H1 (cell line): Measurements from ENCODE around the gene KCNK7. TPM values are rescaled to one million over a fixed set of nuclear protein-coding genes. Genes with fewer than 3 reads are reported as not detected.

Experiments used
- CTCF ChIA-PET: fragments of 300-600 bp; sonication (Branson Sonifier 250); formaldehyde crosslinking; loops from one replicate; lab custom pipeline; 2021; ENCODE audit not compliant: partially characterized antibody; lab: Charles Lee
- POLR2A ChIA-PET: fragments of 300-600 bp; sonication (Branson Sonifier 250); formaldehyde crosslinking; loops from one replicate; lab custom pipeline; 2021; ENCODE audit warnings: inconsistent platforms; ENCODE audit not compliant: partially characterized antibody; lab: Charles Lee
- DNase-seq, 2 experiments: peaks; one replicate each; pipeline versions ENCODE4 v3.0.0 to v3.0.0-alpha.2; 2010 to 2022; ENCODE audit warnings: low spot score in 2 of 2, low read depth in 1 of 2, mixed read lengths in 1 of 2
- FAIRE-seq: peaks from 2 replicates; lab custom pipeline; 2011; peaks lifted over from hg19 to GRCh38; lab: Jason Lieb, UNC
- H2AFZ ChIP-seq: 2 replicates; pipeline ENCODE4 v1.8.1; 2012; ENCODE audit warnings: low read length, inconsistent platforms
- H2AK5ac ChIP-seq: 2 replicates; pipeline ENCODE4 v1.6.1; 2013; ENCODE audit warnings: low read depth, low read length
- H2BK120ac ChIP-seq: replicated peaks from 2 replicates; pipeline ENCODE3; 2013; ENCODE audit warnings: low read depth, low read length, inconsistent platforms
- H2BK12ac ChIP-seq: 2 replicates; pipeline ENCODE4 v1.6.1; 2013; ENCODE audit warnings: low read depth, low read length
- H2BK15ac ChIP-seq: 2 replicates; pipeline ENCODE4 v1.6.1; 2013; ENCODE audit warnings: low read length
- H2BK20ac ChIP-seq: 2 replicates; pipeline ENCODE4 v1.6.1; 2013; ENCODE audit warnings: low read length
- H2BK5ac ChIP-seq: 2 replicates; pipeline ENCODE4 v1.6.1; 2013; ENCODE audit warnings: low read depth, low read length
- H3K14ac ChIP-seq: 2 replicates; pipeline ENCODE4 v1.6.1; 2013; ENCODE audit warnings: inconsistent platforms; ENCODE audit not compliant: insufficient read length
- H3K18ac ChIP-seq: 2 replicates; pipeline ENCODE4 v1.6.1; 2013; ENCODE audit warnings: low read length; ENCODE audit errors: extremely low read depth
- H3K23ac ChIP-seq: 2 replicates; pipeline ENCODE4 v1.6.1; 2013; ENCODE audit warnings: inconsistent platforms; ENCODE audit not compliant: insufficient read length
- H3K23me2 ChIP-seq: 2 replicates; pipeline ENCODE4 v1.6.1; 2013; ENCODE audit warnings: low read depth, low read length
- H3K27ac ChIP-seq: 2 replicates; pipeline ENCODE4 v1.6.1; 2011; ENCODE audit warnings: low read depth, low read length, inconsistent platforms
- H3K27me3 ChIP-seq, 4 experiments: replicated peaks in 1 of 4; 1 replicate in 1 of 4; 2 replicates in 3 of 4; pipeline versions ENCODE4 v1.6.1 to v1.8.1; 2011 to 2013; ENCODE audit warnings: low read length in 3 of 4, mild to moderate bottlenecking in 3 of 4, inconsistent platforms in 2 of 4, mixed read lengths in 2 of 4, moderate library complexity in 1 of 4; ENCODE audit not compliant: control insufficient read depth in 3 of 4, insufficient read depth in 3 of 4; ENCODE audit errors: extremely low read depth in 1 of 4
- H3K36me3 ChIP-seq, 4 experiments: 2 replicates each; pipeline versions ENCODE4 v1.6.1 to v1.8.1; 2011 to 2013; ENCODE audit warnings: mild to moderate bottlenecking in 4 of 4, low read length in 3 of 4, moderate library complexity in 2 of 4, control low read depth in 1 of 4, inconsistent platforms in 1 of 4; ENCODE audit not compliant: insufficient read depth in 4 of 4, control insufficient read depth in 2 of 4
- H3K4ac ChIP-seq: replicated peaks from 2 replicates; pipeline ENCODE3; 2013; ENCODE audit warnings: low read length, low read depth, mixed read lengths, inconsistent platforms; ENCODE audit not compliant: insufficient read length
- H3K4me1 ChIP-seq, 4 experiments: replicated peaks in 1 of 4; 1 replicate in 1 of 4; 2 replicates in 3 of 4; pipeline versions ENCODE4 v1.6.1 to v1.8.1; 2011 to 2013; ENCODE audit warnings: low read length in 3 of 4, inconsistent platforms in 2 of 4, mixed read lengths in 1 of 4; ENCODE audit not compliant: insufficient read depth in 4 of 4, control insufficient read depth in 3 of 4
- H3K4me2 ChIP-seq, 2 experiments: 2 replicates each; pipeline versions ENCODE4 v1.6.1 to v1.8.1; 2011 to 2013; ENCODE audit warnings: low read depth in 2 of 2, low read length in 2 of 2, control low read depth in 1 of 2, inconsistent platforms in 1 of 2, mild to moderate bottlenecking in 1 of 2; ENCODE audit not compliant: insufficient read depth in 1 of 2
- H3K4me3 ChIP-seq, 4 experiments: fragments of 200-600, 300-600 bp in 1 of 4; sonication (generic), shearing (Covaris generic), sonication (Bioruptor Twin) in 1 of 4; 2 replicates each; pipeline versions ENCODE4 v1.5.1 to v1.8.1; 2011 to 2016; ENCODE audit warnings: low read length in 4 of 4, low read depth in 3 of 4, control low read depth in 2 of 4, inconsistent platforms in 2 of 4, mild to moderate bottlenecking in 2 of 4, mixed read lengths in 1 of 4, moderate library complexity in 1 of 4; ENCODE audit not compliant: insufficient read depth in 2 of 4; ENCODE audit errors: extremely low read depth in 1 of 4
- H3K56ac ChIP-seq: replicated peaks from 2 replicates; pipeline ENCODE3; 2013; ENCODE audit warnings: low read depth, mild to moderate bottlenecking, mixed read lengths, low read length, inconsistent platforms; ENCODE audit not compliant: insufficient read length
- H3K79me1 ChIP-seq: 2 replicates; pipeline ENCODE4 v1.6.1; 2013; ENCODE audit warnings: low read depth, low read length, control low read depth
- H3K79me2 ChIP-seq, 2 experiments: 2 replicates each; pipeline versions ENCODE4 v1.6.1 to v1.8.1; 2012 to 2013; ENCODE audit warnings: low read length in 2 of 2, mild to moderate bottlenecking in 2 of 2, inconsistent platforms in 1 of 2; ENCODE audit not compliant: insufficient read depth in 2 of 2, control insufficient read depth in 1 of 2
- H3K9ac ChIP-seq, 4 experiments: replicated peaks in 1 of 4; 1 replicate in 1 of 4; 2 replicates in 3 of 4; pipeline versions ENCODE4 v1.6.1 to v1.8.1; 2011 to 2013; ENCODE audit warnings: low read depth in 3 of 4, low read length in 3 of 4, control low read depth in 2 of 4, mild to moderate bottlenecking in 2 of 4, moderate library complexity in 2 of 4, inconsistent platforms in 1 of 4; ENCODE audit errors: extremely low read depth in 1 of 4
- H3K9me3 ChIP-seq, 2 experiments: 2 replicates each; pipeline versions ENCODE4 v1.6.1 to v1.8.1; 2012 to 2013; ENCODE audit warnings: mild to moderate bottlenecking in 2 of 2, moderate library complexity in 2 of 2, control low read depth in 1 of 2, inconsistent platforms in 1 of 2, low read depth in 1 of 2, low read length in 1 of 2, mixed read lengths in 1 of 2; ENCODE audit not compliant: insufficient read depth in 2 of 2
- H4K20me1 ChIP-seq, 2 experiments: replicated peaks in 1 of 2; 2 replicates each; pipeline versions ENCODE3 to v1.8.1; 2011 to 2013; ENCODE audit warnings: inconsistent platforms in 2 of 2, low read length in 2 of 2, mild to moderate bottlenecking in 1 of 2; ENCODE audit not compliant: insufficient read depth in 2 of 2, control insufficient read depth in 1 of 2
- H4K5ac ChIP-seq: 2 replicates; pipeline ENCODE4 v1.6.1; 2013; ENCODE audit warnings: low read length, low read depth, mixed read lengths, inconsistent platforms; ENCODE audit not compliant: insufficient read length
- H4K8ac ChIP-seq: 2 replicates; pipeline ENCODE4 v1.8.0; 2013; ENCODE audit warnings: mild to moderate bottlenecking, moderate library complexity, low read length, inconsistent platforms; ENCODE audit not compliant: insufficient read depth; ENCODE audit errors: extremely low read depth
- H4K91ac ChIP-seq: replicated peaks from 2 replicates; pipeline ENCODE3; 2013; ENCODE audit warnings: low read length, mixed read lengths, inconsistent platforms; ENCODE audit not compliant: insufficient read length
- NRF1 ChIP-seq: IDR thresholded peaks from 2 replicates; pipeline ENCODE4 v1.6.1; 2011; ENCODE audit warnings: mild to moderate bottlenecking, low read depth, low read length, improper control_type of control experiment
- SUZ12 ChIP-seq: fragments of 200-600 bp; sonication (generic); IDR thresholded peaks from 2 replicates; pipeline ENCODE4 v1.6.1; 2012; ENCODE audit warnings: mild to moderate bottlenecking, inconsistent platforms, low read length, moderate library complexity, mixed read lengths
- TAF7 ChIP-seq: optimal IDR thresholded peaks from 2 replicates; pipeline ENCODE3; 2011; ENCODE audit warnings: low read depth, mild to moderate bottlenecking, inconsistent platforms, low read length, moderate library complexity, borderline replicate concordance
- TEAD4 ChIP-seq: IDR thresholded peaks from 2 replicates; pipeline ENCODE4 v1.6.1; 2012; ENCODE audit warnings: low read depth, low read length, inconsistent platforms, mixed read lengths
- WGBS, 2 experiments: shearing (Covaris generic) in 1 of 2; methylation state at CpG; one replicate each; pipeline versions ENCODE4 v1.1.6 to v1.1.7; 2013 to 2015; ENCODE audit warnings: low lambda C conversion rate in 2 of 2, mixed read lengths in 2 of 2, inconsistent platforms in 1 of 2, low coverage in 1 of 2, missing lambda C conversion rate in 1 of 2; ENCODE audit not compliant: insufficient replicate concordance in 2 of 2, insufficient coverage in 1 of 2, insufficient read length in 1 of 2; ENCODE audit errors: extremely low coverage in 1 of 2, missing lambda C conversion rate in 1 of 2; 5-methylcytosine and 5-hydroxymethylcytosine counted together
- polyA plus RNA-seq, 7 experiments: library from polyadenylated mRNA; depleted of rRNA in 3 of 7; stranded (reverse) in 5 of 7; unstranded in 2 of 7; fragments of >200 nt in 5 of 7; fragments of 200-250 nt in 2 of 7; gene quantifications; 1 replicate in 5 of 7; 2 replicates in 1 of 7; 4 replicates in 1 of 7; pipeline versions ENCODE4 v1.2.1 to v1.2.3, GENCODE V29; 2011 to 2013; ENCODE audit warnings: missing spikeins in 2 of 7, mixed read lengths in 2 of 7
- total RNA-seq: library from RNA; stranded (reverse); fragmentation: NEBNext Ultra II Directional; extraction: Animal tissue kit (Norgen Biotek cat#: 25700); gene quantifications from 2 replicates; pipeline ENCODE4 v1.2.1, GENCODE V29; 2021

The KCNK7 gene
- total and polyA plus RNA-seq, 2 of the 8 experiments (the other 6 are each of a cell fraction or from before 2014, with no cell fraction given): 0.74 to 1.0 TPM

DNA sequence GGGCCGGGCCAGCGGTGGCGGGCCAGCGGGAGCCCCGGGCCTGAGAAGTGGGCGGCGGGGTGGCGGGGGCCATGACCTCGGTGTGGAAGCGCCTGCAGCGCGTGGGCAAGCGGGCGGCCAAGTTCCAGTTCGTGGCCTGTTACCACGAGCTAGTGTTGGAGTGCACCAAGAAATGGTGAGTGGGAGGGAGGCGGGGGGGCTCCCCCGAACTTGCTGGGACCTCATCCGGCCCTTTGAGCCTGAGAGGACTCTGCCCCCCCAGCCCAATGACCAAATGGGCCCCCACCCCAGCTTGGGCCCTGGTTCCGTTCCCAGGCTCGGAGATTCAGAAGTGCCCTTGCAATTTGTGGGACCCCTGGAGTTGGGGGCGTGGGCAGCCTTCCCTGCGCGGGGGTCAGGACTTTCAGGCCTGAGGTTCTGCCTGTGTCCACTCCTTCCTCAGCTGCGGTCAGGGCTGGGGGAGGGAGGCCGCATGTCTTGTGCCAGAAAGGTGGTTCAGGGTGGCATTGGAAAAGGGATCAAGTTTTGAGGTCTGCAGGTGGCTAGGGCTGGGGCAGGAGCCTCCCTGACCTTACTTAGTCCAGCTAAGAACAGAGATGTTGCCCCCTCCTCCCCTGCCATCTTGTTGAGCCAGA lies 19.3 kb downstream of the KCNK7 start:
- Histone ChIP-seq H3K9ac (no peak overlapping the region), H3K27me3 (peaks cover 8 to 39% (median 28%) of the 10 kb centered on the region in 4 experiments)

More for the DNA sequence above, 19.3 kb downstream of the KCNK7 start:
- no peaks in the 10 kb centered on the region for H3K36me3 ChIP-seq
- 38% methylated on average over 13 of the region's 26 CpGs; no CpG with 5 or more reads in 1 of the 2 experiments for WGBS, 2 experiments
- no peak overlapping the region for H3K27ac ChIP-seq
- no peak overlapping the region; the same call in 1 of the 2 replicates for H2AK5ac ChIP-seq
- peak overlapping the region; percentile 12 to 63 (median 25); a peak in 5 of 8 replicates for H3K4me3 ChIP-seq
- H2BK15ac ChIP-seq: no peak overlapping the region
- H4K8ac ChIP-seq: peak overlapping the region; percentile 57; the same call in 1 of the 2 replicates
- H3K23ac ChIP-seq: no peak overlapping the region
- H4K20me1 ChIP-seq: peaks cover 14 to 15% of the 10 kb centered on the region in 2 experiments
- H2BK20ac ChIP-seq: no peak overlapping the region
- no peak overlapping the region for H3K56ac ChIP-seq
- H3K79me2 ChIP-seq: peaks cover 0 to under 1% of the 10 kb centered on the region in 2 experiments; a peak in 1 of 4 replicates
- DNase-seq (no peak), FAIRE-seq (no peak)
- H3K23me2 ChIP-seq: peaks cover 8% of the 10 kb centered on the region; the same call in 1 of the 2 replicates
- H2BK5ac ChIP-seq: no peak overlapping the region
- peak overlapping the region; percentile 64 to 72 for H3K4me2 ChIP-seq
- TF ChIP-seq TAF7 (no peak), TEAD4 (no peak), SUZ12 (peak; percentile 22; the same call in 1 of the 2 replicates), NRF1 (no peak)
- no peak overlapping the region for H2AFZ ChIP-seq
- no peak overlapping the region for H2BK120ac ChIP-seq
- H3K14ac ChIP-seq: no peak overlapping the region
- ChIA-PET CTCF (interaction anchor here (1.0 to 7.2 kb wide), 7 partner anchors 11 to 47 kb away, joined by 3 to 97 read pairs (median 12); partner anchors contain the start of gene KCNK7), POLR2A (interaction anchor here (0.6 to 3.7 kb wide), 9 partner anchors 9 to 211 kb away, joined by 3 to 36 read pairs (median 6); no protein-coding TSS in a partner anchor)
- H2BK12ac ChIP-seq: peak overlapping the region; percentile 62; the same call in 1 of the 2 replicates
- H3K79me1 ChIP-seq: no peaks in the 10 kb centered on the region
- H4K5ac ChIP-seq: peak overlapping the region; percentile 15
- H3K18ac ChIP-seq: no peak overlapping the region
- H4K91ac ChIP-seq: no peak overlapping the region
- H3K9me3 ChIP-seq: no peaks in the 10 kb centered on the region
- H3K4me1 ChIP-seq: peaks cover 9 to 27% (median 18%) of the 10 kb centered on the region in 4 experiments; a peak in 6 of 7 replicates
- H3K4ac ChIP-seq: no peak overlapping the region
